Neural progenitor cell (in vitro differentiated cells): Measurements from ENCODE around the gene UCN2. TPM values are rescaled to one million over a fixed set of nuclear protein-coding genes. Genes with fewer than 3 reads are reported as not detected.
A peak's percentile ranks its signal among the peaks of the same experiment; 100 is the strongest.
"Not testable (repeated sequence)": the region's sequence is repeated elsewhere in the genome, so short reads cannot be mapped to it uniquely, and the experiment has no call there.

Experiments used
- DNase-seq: peaks from one replicate; pipeline ENCODE4 v3.0.0-alpha.2; 2016; ENCODE audit warnings: low spot score
- H2AFZ ChIP-seq: fragments of 200-600 bp; sonication (generic); replicated peaks from 2 replicates; pipeline ENCODE4 v1.6.1; 2016; ENCODE audit warnings: antibody characterized with exemption
- H3F3A ChIP-seq: fragments of 200-600 bp; sonication (generic); 2 replicates; pipeline ENCODE4 v1.6.1; 2016; ENCODE audit warnings: antibody characterized with exemption, low read depth
- H3K27ac ChIP-seq: fragments of 200-600 bp; sonication (generic); 2 replicates; pipeline ENCODE4 v1.5.1; 2016; ENCODE audit warnings: mild to moderate bottlenecking
- H3K27me3 ChIP-seq: fragments of 200-600 bp; sonication (generic); 2 replicates; pipeline ENCODE4 v1.6.1; 2016; ENCODE audit warnings: mild to moderate bottlenecking, moderate library complexity
- H3K36me3 ChIP-seq: fragments of 200-600 bp; sonication (generic); 2 replicates; pipeline ENCODE4 v1.5.1; 2016
- H3K4me1 ChIP-seq: fragments of 200-600 bp; sonication (generic); 2 replicates; pipeline ENCODE4 v1.6.1; 2016; ENCODE audit warnings: mixed run types
- H3K4me2 ChIP-seq: fragments of 200-600 bp; sonication (generic); 2 replicates; pipeline ENCODE4 v1.6.1; 2016
- H3K4me3 ChIP-seq: fragments of 200-600 bp; sonication (generic); 2 replicates; pipeline ENCODE4 v1.5.1; 2016
- H3K79me2 ChIP-seq: fragments of 200-600 bp; sonication (generic); 2 replicates; pipeline ENCODE4 v1.6.1; 2016; ENCODE audit warnings: low read depth
- H3K9ac ChIP-seq: fragments of 200-600 bp; sonication (generic); 2 replicates; pipeline ENCODE4 v1.6.1; 2016
- H3K9me3 ChIP-seq: fragments of 200-600 bp; sonication (generic); 2 replicates; pipeline ENCODE4 v1.5.1; 2016; ENCODE audit warnings: low read depth
- H4K20me1 ChIP-seq: fragments of 200-600 bp; sonication (generic); 2 replicates; pipeline ENCODE4 v1.6.1; 2016; ENCODE audit warnings: low read depth
- H3K27ac Mint-ChIP-seq: 3 replicates; pipeline ENCODE4 v1.8.0; 2021; ENCODE audit warnings: mixed read lengths
- H3K27me3 Mint-ChIP-seq: 2 replicates; pipeline ENCODE4 v1.8.0; 2022; ENCODE audit warnings: low read depth, mild to moderate bottlenecking, inconsistent platforms, moderate library complexity, mixed read lengths; ENCODE audit not compliant: insufficient read depth
- H3K36me3 Mint-ChIP-seq: 3 replicates; pipeline ENCODE4 v1.8.0; 2021; ENCODE audit warnings: mixed read lengths
- H3K4me1 Mint-ChIP-seq: 3 replicates; pipeline ENCODE4 v1.8.0; 2021; ENCODE audit warnings: mixed read lengths
- H3K4me3 Mint-ChIP-seq: 3 replicates; pipeline ENCODE4 v1.8.0; 2021; ENCODE audit warnings: mild to moderate bottlenecking, moderate library complexity, mixed read lengths
- H3K9me3 Mint-ChIP-seq: 3 replicates; pipeline ENCODE4 v1.8.0; 2020; ENCODE audit warnings: mixed read lengths
- EZH2 ChIP-seq: fragments of 200-600 bp; sonication (generic); IDR thresholded peaks from 2 replicates; pipeline ENCODE4 v1.6.1; 2017; ENCODE audit warnings: antibody characterized with exemption, mild to moderate bottlenecking, moderate library complexity
- EZH2phosphoT487 ChIP-seq: fragments of 200-600 bp; sonication (generic); IDR thresholded peaks from 2 replicates; pipeline ENCODE4 v1.6.1; 2017; ENCODE audit warnings: antibody characterized with exemption
- total RNA-seq: library from RNA; depleted of rRNA; stranded (reverse); fragments of >200 nt; gene quantifications from 2 replicates; pipeline ENCODE4 v1.2.3, GENCODE V29; 2015; ENCODE audit warnings: low replicate concordance
- TF ChIP-seq, protein P1 (sequence below): fragments of 200-600 bp; sonication (generic); IDR thresholded peaks from 2 replicates; pipeline ENCODE4 v1.5.1; 2017; ENCODE audit warnings: antibody characterized with exemption, mild to moderate bottlenecking

Gene UCN2
- total RNA-seq, 1 donor from 2014 or later, result not detected

- Histone ChIP-seq H3K9ac (no peak overlapping the region), H3K79me2 (peaks cover 40% of the 10 kb centered on the region), H3K36me3 (no peaks in the 10 kb centered on the region), H3F3A (peaks cover 15% of the 10 kb centered on the region), H3K4me2 (peak overlapping the region; percentile 90), H3K27ac (no peak overlapping the region), H3K4me3 (peak overlapping the region; percentile 85), H3K4me1 (peaks cover 23% of the 10 kb centered on the region), H3K9me3 (no peaks in the 10 kb centered on the region), H4K20me1 (peaks cover 56% of the 10 kb centered on the region), H3K27me3 (no peaks in the 10 kb centered on the region), H2AFZ (no peak overlapping the region)
- peaks cover 5% of the 10 kb centered on the region for H3K27me3 Mint-ChIP-seq
- TF ChIP-seq EZH2phosphoT487 (no peak), EZH2 (no peak)
- TF ChIP-seq, protein P1, sequence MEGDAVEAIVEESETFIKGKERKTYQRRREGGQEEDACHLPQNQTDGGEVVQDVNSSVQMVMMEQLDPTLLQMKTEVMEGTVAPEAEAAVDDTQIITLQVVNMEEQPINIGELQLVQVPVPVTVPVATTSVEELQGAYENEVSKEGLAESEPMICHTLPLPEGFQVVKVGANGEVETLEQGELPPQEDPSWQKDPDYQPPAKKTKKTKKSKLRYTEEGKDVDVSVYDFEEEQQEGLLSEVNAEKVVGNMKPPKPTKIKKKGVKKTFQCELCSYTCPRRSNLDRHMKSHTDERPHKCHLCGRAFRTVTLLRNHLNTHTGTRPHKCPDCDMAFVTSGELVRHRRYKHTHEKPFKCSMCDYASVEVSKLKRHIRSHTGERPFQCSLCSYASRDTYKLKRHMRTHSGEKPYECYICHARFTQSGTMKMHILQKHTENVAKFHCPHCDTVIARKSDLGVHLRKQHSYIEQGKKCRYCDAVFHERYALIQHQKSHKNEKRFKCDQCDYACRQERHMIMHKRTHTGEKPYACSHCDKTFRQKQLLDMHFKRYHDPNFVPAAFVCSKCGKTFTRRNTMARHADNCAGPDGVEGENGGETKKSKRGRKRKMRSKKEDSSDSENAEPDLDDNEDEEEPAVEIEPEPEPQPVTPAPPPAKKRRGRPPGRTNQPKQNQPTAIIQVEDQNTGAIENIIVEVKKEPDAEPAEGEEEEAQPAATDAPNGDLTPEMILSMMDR, result no peak
- peak overlapping the region; percentile 95 for H3K4me3 Mint-ChIP-seq
- peaks cover 52% of the 10 kb centered on the region for H3K4me1 Mint-ChIP-seq
- H3K36me3 Mint-ChIP-seq, result peaks cover 12% of the 10 kb centered on the region
- no peak overlapping the region for H3K27ac Mint-ChIP-seq
- H3K9me3 Mint-ChIP-seq, result no peaks in the 10 kb centered on the region
- no peak for DNase-seq
Measured at GRCh38 chr3:48553886-48554845, 9.4 kb downstream of the UCN2 start.

DNA sequence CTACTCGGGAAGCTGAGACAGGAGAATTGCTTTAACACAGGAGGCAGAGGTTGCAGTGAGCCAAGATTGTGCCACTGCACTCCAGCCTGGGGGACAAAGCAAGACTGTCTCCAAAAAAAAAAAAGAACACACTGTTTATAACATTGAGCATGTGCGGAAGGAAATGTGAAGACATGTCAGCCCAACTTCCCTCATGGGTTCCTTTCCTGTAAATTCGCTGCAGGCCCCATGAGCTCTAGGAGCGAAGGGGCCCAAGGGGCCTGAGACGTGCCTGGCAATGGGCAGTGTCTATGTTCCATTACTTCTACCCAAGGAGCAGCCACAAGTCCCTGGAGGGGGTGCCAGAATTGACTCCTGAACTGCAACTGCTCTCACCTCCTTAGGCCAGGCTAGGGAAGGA is 10.2 kb downstream of the UCN2 start:
- no peak for DNase-seq
- Histone ChIP-seq H2AFZ (no peak overlapping the region), H4K20me1 (peaks cover 59% of the 10 kb centered on the region), H3K4me3 (no peak overlapping the region), H3K27me3 (no peaks in the 10 kb centered on the region), H3K4me1 (peaks cover 19% of the 10 kb centered on the region), H3K9me3 (no peaks in the 10 kb centered on the region), H3K36me3 (no peaks in the 10 kb centered on the region), H3K4me2 (no peak overlapping the region), H3K9ac (no peak overlapping the region), H3K27ac (no peak overlapping the region), H3K79me2 (peaks cover 40% of the 10 kb centered on the region), H3F3A (peaks cover 15% of the 10 kb centered on the region)
- TF ChIP-seq EZH2phosphoT487 (no peak), EZH2 (no peak)
- TF ChIP-seq, protein P1, result no peak
- Mint-ChIP-seq H3K9me3 (no peaks in the 10 kb centered on the region), H3K4me3 (no peak overlapping the region), H3K4me1 (peaks cover 46% of the 10 kb centered on the region), H3K27ac (no peak overlapping the region), H3K27me3 (peaks cover 5% of the 10 kb centered on the region), H3K36me3 (peaks cover 16% of the 10 kb centered on the region)

- H3K4me3 Mint-ChIP-seq, result no peak overlapping the region
- Histone ChIP-seq H4K20me1 (peaks cover 59% of the 10 kb centered on the region), H3K79me2 (peaks cover 40% of the 10 kb centered on the region), H3F3A (peaks cover 11% of the 10 kb centered on the region), H3K9ac (no peak overlapping the region), H2AFZ (no peak overlapping the region), H3K4me3 (no peak overlapping the region), H3K27ac (no peak overlapping the region), H3K4me1 (peaks cover 18% of the 10 kb centered on the region), H3K9me3 (no peaks in the 10 kb centered on the region), H3K36me3 (no peaks in the 10 kb centered on the region), H3K27me3 (no peaks in the 10 kb centered on the region), H3K4me2 (no peak overlapping the region)
- H3K4me1 Mint-ChIP-seq, result peaks cover 41% of the 10 kb centered on the region
- H3K27ac Mint-ChIP-seq, result no peak overlapping the region
- peaks cover 3% of the 10 kb centered on the region for H3K27me3 Mint-ChIP-seq
- no peak for DNase-seq
- H3K36me3 Mint-ChIP-seq, result peaks cover 16% of the 10 kb centered on the region
- TF ChIP-seq, protein P1, result no peak
- TF ChIP-seq EZH2, result no peak
- TF ChIP-seq EZH2phosphoT487, result no peak
- no peaks in the 10 kb centered on the region for H3K9me3 Mint-ChIP-seq
Measured at GRCh38 chr3:48552111-48552951, 11.2 kb downstream of the UCN2 start.

DNA sequence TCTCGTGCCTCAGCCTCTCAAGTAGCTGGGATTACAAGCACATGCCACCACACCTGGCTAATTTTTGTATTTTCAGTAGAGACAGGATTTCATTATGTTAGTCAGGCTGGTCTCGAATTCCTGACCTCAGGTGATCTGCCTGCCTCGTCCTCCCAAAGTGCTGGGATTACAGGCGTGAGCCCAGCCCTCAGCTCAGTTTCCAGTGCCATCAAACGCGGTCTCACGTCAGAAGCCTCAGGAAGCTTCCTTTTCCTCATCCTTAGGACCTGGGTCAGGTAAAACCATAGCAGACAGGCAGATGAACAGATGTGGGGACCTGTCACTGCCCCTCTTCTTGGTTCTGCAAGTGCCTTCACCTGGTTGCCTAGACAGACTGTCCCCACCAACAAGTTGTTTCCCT is 11.9 kb downstream of the UCN2 start:
- peaks cover 18% of the 10 kb centered on the region for H3K4me1 ChIP-seq
- H3K27ac ChIP-seq, H3K9me3 ChIP-seq, DNase-seq, H2AFZ ChIP-seq, H3K36me3 ChIP-seq, H3F3A ChIP-seq, H3K27me3 ChIP-seq, H3K27ac Mint-ChIP-seq, H3K27me3 Mint-ChIP-seq, H3K9me3 Mint-ChIP-seq, H3K9ac ChIP-seq, H3K4me3 ChIP-seq, H3K4me3 Mint-ChIP-seq, H3K4me2 ChIP-seq: not testable (repeated sequence)
- H4K20me1 ChIP-seq, result peaks cover 59% of the 10 kb centered on the region
- Mint-ChIP-seq H3K36me3 (peaks cover 23% of the 10 kb centered on the region), H3K4me1 (peaks cover 39% of the 10 kb centered on the region)
- peaks cover 40% of the 10 kb centered on the region for H3K79me2 ChIP-seq
